Kasumi-1 (cell line): ENCODE measurements around the gene TECPR2.
A peak's percentile ranks its signal among the peaks of the same experiment; 100 is the strongest.

ENCODE experiments used
- DNase-seq, 2 experiments: peaks; one replicate each; lab custom pipeline; 2025; lab: John Stamatoyannopoulos, UW

The TECPR2 gene

DNA sequence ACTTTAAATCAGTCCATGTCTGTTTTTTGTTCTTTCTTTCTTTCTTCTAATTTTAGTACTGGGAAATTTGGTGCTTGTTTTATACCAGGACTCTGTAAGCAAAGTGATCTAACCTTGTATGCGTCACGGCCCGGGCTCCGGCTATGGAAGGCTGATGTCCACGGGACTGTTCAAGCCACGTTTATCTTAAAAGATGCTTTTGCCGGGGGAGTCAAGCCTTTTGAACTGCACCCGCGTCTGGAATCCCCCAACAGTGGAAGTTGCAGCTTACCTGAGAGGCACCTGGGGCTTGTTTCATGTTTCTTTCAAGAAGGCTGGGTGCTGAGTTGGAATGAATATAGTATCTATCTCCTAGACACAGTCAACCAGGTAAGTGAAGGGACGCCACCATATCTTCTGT is 62.2 kb downstream of the TECPR2 start:
- no peak for DNase-seq

DNA sequence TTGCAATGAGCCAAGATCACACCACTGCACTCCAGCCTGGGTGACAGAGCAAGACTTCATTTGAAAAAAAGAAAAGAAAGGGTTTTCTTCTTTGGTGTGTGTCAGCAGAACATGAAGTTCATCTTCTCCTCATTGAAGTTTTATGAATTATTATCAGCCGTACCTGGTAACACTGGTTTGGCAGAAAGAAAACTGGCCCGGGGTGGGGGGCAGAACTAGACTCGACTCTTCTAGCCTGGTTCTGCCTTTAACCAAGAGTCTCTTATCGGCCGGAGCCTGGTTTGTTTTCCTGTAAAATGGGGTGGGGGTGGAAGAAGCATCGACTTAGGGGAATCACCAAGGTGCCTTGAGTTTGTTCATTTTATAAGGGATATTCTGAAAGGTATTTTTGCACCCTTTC is 64.1 kb downstream of the TECPR2 start:
- no peak for DNase-seq

DNA sequence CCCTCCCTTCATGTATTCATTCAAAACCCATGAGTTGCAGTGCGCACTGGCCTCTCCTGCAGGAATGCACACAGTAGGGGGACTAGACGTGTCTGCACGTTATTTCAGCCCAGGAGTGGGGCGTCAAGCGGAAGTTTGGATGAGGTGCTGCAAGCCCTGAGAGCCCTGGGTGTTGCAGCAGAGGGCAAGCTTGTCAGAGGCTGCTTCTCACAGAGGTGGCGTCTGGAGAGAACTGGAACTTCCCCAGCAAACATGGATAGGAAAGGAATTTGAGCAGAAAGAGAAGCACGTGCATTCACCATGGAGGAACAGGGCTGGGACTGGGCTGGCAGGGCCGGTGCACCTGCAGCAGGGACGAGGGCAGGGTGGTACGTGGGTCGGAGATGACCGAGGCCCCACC is 64.9 kb downstream of the TECPR2 start:
- DNase-seq: no peak

DNA sequence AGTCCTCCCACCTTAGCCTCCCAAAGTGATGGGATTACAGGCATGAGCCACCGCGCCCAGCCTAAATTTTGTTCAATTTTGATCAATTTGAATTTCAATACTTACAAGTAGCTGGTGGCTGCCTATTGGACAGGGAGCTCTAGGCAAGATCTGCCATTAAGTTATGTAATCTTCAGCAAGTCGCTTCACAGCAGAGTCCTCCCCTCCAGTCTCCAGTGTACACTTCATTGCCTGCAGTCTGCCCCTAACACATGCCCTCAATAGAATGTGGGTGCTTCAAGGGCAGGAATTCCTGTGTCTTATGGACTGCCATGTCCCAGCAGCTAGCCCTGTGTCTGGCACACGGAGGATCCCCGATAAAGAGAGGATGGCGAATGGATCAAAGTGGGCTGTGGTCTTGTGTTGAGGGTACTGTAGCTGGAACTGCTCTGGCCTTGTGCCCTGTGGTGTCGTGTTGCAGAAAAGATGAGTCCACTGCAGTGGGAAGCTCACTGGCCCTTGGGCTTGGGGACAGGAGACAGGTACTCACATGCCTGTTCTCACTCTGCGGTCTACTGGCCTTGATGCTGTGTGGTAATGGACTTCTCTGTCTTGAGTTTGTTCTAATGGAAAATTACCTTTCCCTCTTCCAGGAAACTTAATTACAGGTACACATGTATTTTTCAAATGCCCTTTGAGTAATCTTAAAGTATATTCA is 67.6 kb downstream of the TECPR2 start:
- DNase-seq: no peak

DNA sequence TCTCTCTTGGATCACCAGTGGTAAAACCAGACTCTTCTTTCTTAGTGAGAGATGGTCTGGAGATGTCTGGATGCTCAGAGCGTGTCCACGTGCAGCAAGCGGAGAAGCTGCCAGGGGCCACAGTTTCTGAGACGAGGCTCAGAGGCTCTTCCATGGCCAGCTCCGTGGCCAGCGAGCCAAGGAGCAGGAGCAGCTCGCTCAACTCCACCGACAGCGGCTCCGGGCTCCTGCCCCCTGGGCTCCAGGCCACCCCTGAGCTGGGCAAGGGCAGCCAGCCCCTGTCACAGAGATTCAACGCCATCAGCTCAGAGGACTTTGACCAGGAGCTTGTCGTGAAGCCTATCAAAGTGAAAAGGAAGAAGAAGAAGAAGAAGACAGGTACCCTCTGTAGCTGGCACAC is 69.0 kb downstream of the TECPR2 start:
- DNase-seq: no peak

DNA sequence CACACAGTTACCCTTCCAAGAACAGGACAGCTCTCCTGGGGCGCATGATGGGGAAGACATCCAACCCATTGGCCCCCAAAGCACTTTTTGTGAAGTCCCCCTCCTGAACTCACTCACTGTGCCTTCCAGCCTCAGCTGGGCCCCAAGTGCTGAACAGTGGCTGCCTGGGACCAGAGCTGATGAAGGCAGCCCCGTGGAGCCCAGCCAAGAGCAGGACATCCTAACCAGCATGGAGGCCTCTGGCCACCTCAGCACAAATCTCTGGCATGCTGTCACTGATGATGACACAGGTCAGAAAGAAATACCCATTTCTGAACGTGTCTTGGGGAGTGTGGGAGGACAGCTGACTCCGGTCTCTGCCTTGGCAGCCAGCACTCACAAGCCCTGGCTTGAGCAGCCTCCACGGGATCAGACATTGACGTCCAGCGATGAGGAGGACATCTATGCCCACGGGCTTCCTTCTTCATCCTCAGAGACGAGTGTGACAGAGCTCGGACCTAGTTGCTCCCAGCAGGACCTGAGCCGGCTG is 72.0 kb downstream of the TECPR2 start:
- DNase-seq: no peak

DNA sequence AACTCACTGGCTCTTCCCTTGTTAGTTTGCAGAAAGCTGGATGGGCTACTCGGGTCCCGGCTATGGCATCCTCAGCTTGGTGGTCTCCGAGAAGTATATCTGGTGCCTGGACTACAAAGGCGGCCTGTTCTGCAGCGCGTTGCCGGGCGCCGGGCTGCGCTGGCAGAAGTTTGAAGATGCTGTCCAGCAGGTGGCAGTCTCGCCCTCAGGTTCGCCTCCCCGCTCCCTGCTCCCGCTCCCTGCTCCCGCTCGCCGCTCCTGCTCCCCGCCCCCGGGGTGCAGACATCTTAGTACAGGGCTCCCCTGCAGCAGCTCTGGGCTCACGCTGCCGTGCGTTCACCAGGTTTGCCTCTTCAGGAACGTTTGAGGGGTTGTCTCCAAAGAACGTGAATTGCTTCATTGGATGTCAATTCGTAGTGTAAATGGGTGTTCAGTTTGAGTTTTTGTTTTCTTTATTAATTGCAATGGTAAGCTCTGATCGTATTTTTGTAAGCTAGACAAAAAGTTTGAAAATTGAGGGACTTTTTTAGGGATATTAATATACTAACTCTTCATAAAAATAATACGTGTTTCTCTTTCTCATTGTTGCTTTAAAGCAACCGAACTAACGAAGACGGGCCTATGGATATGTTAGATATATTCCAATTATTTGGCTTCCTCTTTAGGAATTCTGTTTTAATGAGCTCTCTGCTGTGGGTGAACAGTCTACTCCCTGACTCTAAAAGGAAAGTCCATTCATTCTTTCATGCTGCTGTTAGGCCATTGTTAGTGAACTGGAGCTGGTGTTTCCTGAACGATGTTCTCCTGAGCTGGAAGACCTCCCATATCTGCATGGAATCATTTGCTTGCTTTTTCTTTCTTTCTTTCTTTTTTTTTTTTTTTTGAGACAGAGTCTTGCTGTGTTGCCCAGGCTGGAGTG is 75.5 kb downstream of the TECPR2 start:
- DNase-seq: peak; percentile 71 to 80

DNA sequence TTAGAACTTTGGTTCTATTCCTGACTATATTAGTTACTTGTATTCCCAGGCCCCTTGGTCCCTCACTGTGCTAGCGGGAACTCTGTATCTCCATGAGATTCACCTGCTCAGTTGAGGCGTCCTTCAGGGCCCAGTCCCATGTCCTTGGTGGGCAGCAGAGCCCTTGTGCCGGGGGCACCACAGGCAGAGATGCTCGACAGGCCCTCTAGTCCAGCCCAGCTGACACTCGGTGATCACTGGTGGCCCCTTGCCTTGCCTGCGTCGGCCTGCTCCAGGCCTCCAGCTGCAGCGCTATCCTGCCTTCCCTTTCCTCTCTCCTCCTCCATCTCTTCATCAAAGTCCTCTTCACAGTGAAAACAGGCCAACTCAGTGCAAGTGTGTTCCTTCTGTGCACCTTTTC is 76.8 kb downstream of the TECPR2 start:
- DNase-seq: no peak

DNA sequence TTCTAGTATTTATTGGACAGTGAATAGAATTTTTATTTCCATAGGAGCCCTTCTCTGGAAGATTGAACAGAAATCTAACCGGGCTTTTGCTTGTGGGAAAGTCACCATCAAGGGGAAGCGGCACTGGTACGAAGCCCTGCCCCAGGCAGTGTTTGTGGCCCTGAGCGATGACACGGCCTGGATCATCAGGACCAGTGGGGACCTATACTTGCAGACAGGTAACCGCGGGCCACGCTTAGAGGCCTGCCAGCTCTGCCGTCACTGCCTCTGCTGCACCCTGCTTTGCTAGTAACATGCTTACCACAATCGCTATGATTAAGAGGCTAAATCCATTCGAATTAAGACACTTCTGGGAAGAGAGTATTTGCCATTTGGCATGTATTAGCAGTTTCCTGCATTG is 77.7 kb downstream of the TECPR2 start:
- DNase-seq: no peak

DNA sequence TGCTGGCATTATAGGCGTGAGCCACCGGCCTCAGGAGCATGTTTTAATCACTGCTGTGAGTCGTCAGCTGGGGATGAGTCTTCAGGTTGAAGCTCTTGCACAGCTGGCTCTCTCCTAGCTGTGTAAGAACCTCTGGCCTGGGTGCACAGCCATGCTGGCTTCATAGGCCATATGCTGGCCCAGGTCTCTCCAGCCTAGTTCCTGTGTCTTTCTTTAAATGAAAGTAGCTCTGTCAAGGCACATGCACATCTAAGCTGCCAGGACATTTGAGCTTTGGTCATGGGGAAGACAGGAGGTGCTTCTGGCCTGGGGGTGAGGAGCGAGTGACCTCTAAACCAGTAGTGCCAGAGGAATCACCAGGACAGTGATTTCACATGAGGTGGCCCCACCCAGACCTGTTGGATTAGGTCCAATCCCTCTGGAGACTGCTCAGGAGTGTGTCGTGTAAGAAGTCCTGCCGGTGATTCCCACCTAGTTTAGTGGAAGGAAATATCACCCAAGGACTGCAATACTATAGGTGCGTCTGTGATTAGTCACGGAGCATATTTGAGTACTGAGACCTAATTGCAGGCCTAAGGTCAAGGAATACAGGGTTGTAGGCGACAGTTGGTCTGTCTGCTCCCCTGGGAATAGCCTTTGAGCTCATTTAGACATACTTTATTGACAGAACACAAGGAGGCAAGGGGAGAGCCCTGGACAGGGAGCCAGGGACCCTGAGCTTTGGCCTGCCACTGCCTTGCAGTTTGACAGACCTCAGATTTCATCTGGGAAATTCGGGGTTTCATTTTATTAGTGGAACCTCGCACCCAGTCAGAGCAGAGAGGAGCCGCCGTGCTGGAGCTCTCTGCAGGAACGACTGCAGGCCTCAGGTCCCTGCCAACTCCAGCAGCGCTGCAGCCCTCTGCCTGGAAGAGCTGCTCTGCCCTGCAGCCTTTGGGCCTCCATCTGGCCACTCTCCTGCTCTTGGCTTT is 79.8 kb downstream of the TECPR2 start:
- DNase-seq: no peak

DNA sequence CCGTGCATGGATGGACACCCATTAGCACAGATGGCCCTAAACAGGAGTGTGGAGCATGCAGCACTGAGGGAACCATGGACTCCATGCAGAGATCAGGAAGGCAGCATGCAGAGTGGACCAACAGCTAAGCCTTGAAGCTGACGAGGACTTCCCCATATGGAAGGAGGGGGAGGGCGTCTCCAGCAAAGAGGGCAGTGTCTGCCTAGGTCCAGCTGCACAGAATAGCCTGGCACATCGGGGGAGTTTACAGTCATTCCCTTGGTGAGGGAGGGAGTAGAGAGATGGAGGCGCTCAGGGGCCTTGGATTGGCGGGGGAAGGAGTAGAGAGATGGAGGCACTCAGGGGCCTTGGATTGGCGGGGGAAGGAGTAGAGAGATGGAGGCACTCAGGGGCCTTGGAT is 82.3 kb downstream of the TECPR2 start:
- no peak for DNase-seq

DNA sequence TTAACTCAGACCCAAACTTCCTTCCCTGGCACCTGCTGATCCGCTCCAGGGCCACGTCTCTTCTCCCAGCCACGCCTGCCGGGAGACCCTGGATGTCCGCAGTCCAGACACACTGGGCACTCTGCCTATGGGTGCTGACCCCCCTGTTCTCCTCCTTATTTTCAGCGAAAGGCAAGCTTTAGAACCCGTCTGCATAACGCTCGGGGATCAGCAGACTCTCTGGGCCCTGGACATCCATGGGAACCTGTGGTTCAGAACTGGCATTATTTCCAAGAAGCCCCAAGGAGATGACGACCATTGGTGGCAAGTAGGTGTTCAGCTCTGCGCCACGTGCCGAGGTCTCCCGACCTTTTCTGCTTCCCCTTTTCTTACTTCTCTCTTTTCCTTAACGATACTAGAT is 82.9 kb downstream of the TECPR2 start:
- DNase-seq: no peak

DNA sequence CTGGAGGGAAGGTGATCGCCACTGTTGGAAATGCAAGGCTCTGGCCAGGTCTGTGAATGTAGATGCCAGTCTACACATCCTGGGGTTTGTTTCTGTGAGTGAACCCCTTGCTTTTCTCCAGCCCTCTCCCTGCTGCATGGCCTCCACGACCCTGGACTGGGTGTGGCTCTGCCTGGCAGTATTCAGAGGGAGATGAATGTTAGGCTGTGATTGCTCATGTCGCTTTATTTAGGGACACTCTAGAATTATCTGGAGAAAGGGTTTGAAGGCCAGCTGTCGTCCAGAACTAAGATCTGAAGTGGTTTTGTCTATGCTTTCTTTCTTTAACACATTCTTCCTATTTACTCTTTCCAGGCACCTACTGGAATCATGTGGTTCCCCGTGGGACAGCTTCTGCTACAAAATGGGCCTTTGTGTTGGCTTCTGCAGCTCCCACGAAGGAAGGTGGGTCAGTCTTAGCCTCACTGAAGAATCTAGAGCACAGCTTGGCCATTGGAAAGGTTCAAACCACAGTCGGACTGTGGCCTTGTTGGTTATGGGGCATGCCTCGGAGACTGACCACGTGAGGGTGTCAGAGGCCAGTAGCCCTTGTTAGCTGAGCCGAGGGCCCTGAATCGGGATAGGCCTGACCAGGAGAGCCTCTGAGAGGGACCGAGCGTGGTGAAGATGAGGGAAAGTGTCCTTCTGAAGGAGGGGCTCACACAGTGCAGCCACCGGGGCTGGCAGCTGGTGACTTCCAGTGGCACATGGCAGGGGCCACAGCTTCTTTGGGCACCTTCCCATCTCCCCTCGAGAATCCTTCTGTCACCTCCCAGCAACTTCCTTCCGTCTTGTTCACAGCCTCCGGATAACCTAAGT is 87.7 kb downstream of the TECPR2 start:
- DNase-seq: no peak

DNA sequence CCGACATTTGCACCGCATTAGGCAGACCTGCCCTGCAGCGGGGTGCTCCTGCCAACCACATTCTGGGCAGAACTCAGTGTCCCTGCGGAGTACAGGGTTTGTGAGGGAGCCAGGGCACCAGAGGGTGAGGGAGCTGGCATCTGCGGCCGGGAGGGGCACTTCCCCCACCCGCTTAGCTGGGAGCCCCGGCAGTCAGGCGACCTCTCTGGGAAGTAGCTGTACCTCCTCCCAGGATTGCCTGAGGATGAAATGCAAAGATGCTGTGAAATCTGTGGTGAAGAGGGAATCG is 88.3 kb downstream of the TECPR2 start:
- DNase-seq: no peak

DNA sequence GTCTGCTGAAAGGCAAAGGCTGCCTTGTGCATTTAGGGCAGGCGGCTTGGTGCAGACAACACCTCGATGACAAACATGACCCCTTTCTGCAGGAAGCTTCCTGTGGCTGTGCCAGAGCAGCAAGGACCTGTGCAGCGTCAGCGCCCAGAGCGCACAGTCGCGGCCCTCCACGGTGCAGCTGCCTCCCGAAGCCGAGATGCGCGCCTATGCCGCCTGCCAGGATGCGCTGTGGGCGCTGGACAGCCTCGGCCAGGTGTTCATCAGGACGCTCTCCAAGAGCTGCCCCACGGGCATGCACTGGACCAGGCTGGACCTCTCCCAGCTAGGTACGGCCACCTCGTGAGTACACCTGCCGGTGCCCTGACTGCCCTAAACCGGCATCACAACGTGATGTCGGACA is 89.6 kb downstream of the TECPR2 start:
- no peak for DNase-seq

DNA sequence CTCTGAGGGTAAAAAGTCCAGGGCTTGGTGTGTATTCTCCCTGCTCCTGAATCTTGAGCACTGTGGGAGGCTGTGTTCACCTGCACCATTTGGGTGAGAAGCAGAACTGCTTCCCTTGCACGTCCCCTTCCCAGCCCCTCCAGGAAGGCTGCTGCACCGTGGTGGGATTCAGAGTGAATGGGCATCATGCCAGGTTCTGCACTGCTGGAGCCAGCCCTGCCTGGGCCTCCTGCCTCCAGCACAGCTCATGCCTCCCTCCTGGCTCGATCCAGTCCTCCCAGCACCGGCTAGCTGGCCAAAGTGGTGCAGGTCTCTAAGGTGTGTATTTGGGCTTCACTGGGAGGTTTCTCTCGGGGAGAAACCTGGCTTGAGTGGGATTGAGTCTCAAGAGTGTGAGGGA is 92.0 kb downstream of the TECPR2 start:
- DNase-seq: no peak

DNA sequence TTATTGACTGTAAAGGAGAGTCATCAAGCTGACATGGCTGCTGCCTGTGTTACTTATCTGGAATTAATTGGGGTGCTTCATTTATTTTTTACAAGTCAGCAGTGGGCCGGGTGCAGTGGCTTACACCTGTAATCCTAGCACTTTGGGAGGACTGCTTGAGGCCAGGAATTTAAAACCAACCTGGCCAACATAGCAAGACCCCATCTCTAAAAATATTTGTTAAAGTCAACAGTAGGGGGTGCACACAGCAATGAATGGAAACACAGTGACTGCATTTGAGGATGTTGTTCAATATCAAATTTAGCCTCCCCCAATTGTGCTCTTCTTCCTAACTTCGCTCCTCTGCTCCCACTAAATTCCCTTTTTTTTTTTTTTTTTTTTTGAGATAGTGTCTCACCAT is 94.8 kb downstream of the TECPR2 start:
- no peak for DNase-seq

DNA sequence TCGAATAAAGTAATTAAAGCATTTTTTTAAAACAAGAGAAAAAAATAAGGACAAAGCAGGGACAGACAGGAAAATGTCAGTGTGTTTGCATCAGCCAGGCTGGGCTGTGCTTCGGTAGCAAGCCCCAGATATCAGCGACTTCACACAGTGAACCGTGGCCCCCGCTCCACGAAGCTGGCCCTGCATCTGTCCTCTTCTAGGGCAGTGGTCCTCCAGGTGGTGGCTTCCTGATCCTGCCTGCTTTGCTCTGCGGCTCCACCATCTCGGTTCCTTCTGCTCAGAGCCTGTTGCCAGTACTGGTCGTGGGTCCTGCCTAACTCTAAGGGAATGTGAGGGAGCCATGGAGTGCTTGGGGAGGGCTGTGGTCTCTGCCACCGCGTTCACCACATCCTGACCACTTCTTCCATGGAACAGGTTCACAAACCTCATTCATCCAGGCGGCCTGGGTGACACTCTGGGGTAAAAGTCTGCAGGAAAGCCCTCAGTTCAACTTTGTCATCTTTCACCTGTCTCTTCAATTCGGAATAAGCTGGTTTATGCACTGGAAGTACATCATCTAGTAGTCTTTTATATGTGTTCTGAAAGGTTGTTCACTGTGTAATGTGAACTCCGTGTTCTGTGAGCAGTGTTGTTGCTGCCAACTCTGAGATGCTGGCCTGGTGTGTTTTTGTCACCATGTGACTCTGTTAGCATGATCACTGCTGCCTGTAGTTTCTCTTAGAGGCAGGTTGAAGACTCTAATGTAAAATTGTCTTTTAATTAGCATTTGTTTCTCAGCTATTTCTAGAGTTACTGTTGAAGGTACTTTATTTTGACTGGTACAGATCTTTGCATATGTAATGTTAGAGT is 99.0 kb downstream of the TECPR2 start:
- DNase-seq: no peak

DNA sequence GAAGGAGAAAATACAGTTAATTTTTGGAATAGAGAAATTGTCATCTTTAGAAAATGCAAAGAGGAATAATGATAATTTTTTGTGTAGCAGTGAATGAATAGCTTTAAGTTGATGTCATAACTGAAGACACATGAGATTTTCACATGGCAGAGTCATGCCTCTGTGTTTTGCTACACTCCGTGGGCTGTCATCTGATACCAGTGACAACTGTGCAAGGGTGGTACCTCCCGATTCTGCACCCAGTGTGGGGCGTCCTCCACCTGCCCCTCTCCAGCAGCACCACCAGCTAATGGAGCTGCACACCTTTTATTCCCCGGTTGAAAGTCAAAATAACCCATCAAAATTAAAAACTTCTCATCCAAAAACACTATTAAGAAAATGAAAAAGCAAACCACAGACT is 99.7 kb downstream of the TECPR2 start:
- no peak for DNase-seq

DNA sequence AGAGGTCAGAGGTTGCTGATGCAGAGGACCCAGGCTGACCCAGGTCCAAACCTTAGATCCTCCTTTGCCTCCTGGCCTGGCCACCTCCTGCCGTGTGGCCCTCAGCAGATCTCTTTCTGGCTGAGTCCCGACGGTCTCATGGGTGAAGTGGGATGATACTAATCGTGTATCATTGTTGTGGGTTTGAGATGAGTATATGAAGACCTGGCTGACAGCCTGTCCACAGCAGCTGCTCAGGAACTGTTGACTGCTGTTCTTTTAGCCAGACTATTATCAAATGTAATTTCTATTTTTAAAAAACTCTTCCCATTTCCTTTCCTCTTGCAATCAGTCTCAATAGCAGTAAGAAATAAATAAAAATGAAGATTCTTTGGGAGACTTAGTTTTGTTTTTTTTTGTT is 101.3 kb downstream of the TECPR2 start:
- no peak for DNase-seq
